ENCODE results near the gene GNS. TPM values are rescaled to one million over a fixed set of nuclear protein-coding genes. Genes with fewer than 3 reads are reported as not detected.
A peak's percentile ranks its signal among the peaks of the same experiment; 100 is the strongest.

Gene GNS
- total RNA-seq, 1 donor from 2014 or later, result 188 TPM

DNA sequence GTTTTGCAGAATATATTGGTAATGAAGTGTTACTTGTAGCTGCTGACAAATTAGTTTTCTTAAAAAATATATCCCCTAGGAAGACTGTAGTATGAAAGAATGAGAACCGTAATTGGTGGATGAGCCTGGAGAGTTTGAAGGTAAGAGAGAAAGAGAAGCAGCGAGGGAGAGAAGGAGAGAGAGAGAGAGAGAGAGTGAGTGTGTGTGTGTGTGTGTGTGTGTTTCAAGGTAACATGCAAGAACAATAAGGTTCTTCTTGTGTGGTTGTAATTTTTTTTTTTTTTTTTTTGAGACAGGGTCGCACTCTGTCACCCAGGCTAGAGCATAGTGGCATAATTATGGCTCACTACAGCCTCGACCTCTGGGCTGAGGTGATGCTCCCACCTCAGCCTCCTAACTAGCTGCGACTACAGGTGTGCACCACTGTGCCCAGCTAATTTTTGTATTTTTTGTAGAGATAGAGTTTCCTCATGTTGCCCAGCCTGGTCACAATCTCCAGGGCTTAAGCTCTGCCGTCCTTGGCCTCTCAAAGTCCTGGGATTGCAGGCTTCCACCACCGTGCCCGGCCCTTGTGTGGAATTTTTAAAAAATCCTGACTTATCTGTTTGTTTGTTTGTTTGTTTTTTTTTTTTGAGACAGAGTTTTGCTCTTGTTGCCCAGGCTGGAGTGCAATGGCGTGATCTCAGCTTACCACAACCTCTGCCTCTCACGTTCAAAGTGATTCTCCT is 75.2 kb downstream of the GNS start:
- intact Hi-C loops (cut with DNase I), result no loop called here
- H3K27ac ChIP-seq, result peak overlapping the region; percentile 2
- H3K9me3 ChIP-seq, result no peaks in the 10 kb centered on the region
- ATAC-seq, result no peak
- TF ChIP-seq, protein P1, sequence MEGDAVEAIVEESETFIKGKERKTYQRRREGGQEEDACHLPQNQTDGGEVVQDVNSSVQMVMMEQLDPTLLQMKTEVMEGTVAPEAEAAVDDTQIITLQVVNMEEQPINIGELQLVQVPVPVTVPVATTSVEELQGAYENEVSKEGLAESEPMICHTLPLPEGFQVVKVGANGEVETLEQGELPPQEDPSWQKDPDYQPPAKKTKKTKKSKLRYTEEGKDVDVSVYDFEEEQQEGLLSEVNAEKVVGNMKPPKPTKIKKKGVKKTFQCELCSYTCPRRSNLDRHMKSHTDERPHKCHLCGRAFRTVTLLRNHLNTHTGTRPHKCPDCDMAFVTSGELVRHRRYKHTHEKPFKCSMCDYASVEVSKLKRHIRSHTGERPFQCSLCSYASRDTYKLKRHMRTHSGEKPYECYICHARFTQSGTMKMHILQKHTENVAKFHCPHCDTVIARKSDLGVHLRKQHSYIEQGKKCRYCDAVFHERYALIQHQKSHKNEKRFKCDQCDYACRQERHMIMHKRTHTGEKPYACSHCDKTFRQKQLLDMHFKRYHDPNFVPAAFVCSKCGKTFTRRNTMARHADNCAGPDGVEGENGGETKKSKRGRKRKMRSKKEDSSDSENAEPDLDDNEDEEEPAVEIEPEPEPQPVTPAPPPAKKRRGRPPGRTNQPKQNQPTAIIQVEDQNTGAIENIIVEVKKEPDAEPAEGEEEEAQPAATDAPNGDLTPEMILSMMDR (IDR thresholded peaks at IDR 0.05), result no peak
- no peaks in the 10 kb centered on the region for H3K27me3 ChIP-seq
- no peak for DNase-seq
- H3K4me1 ChIP-seq, result peaks cover 49% of the 10 kb centered on the region
- H3K36me3 ChIP-seq, result peaks cover 25% of the 10 kb centered on the region
- no peak overlapping the region for H3K4me3 ChIP-seq

DNA sequence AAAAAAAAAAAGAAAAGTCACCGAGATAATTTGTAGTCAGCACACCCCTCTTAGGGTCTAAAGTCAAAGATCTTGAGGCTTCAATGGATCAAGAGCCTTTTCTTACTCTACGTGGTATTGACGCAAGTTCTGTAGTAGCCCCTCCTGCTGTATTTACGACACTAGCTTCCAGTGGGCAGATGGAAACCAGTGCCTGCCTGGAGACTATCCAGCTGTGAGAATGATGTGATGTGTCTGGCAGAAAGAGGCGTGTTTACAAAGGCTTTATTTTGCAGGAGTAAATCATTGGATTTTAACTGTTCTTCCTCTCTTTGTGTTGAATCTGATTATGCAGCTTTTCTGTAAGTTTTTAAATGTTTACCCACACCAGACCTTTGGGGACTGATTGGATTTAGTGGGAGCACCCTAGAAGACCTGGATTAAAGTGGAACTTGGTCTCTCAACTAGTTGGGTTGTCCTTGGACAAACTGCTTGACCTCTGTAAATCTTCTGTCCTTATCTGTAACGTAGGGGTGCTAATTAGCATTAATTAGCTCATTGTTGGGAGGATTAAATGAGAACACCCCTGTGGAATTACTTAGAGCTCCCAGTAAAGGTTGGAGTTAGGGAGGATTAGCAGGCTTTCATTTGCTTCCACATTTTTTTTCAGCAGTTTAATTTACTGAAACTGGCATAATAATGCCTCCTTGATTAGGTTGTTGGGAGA is 76.5 kb downstream of the GNS start:
- H3K4me1 ChIP-seq, result peaks cover 54% of the 10 kb centered on the region
- H3K36me3 ChIP-seq, result peaks cover 18% of the 10 kb centered on the region
- intact Hi-C loops (cut with DNase I), result no loop called here
- ATAC-seq, result peak; percentile 29
- H3K27me3 ChIP-seq, result no peaks in the 10 kb centered on the region
- H3K27ac ChIP-seq, result peak overlapping the region; percentile 2
- no peak for DNase-seq
- TF ChIP-seq, protein P1 (IDR thresholded peaks at IDR 0.05), result no peak
- H3K9me3 ChIP-seq, result no peaks in the 10 kb centered on the region
- H3K4me3 ChIP-seq, result no peak overlapping the region

DNA sequence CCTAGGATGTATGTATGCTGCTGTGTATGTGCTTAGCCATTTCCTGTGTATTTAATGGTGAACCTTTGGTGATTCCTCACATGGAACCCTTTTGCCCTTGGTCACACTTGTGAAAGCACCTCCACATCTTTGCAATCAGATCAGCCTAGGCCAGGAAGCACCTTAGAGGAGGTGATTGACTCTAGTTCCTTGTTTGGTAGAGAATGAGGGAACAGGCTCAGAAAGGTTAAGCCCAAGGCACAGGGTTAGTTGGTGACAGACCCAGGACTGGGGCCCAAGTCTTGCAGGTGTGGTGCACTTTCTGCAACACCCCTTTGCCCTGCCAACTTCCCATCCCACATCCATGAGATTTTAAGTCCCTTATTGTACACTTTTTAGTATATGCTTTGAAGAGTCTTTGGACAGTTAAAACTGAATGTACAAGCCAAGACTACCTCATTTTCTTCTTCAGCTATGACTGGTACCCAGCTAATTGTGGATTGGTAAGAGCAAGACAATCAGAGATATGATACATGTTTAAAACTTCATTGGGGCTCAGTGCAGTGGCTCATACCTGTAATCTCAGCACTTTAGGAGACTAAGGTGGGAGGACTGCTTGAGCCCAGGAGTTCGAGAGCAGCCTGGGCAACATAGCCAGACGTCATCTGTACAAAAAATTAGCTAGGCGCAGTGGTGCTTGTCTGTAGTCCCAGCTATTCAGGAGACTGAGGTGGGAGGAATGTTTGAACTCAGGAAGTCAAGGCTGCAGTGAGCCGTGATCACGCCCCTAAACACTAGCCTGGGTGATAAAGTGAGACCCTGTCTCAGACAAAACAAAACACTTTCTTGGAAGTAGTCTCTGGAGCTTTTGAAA is 77.8 kb downstream of the GNS start:
- no peak overlapping the region for H3K4me3 ChIP-seq
- H3K9me3 ChIP-seq, result no peaks in the 10 kb centered on the region
- peaks cover 64% of the 10 kb centered on the region for H3K4me1 ChIP-seq
- intact Hi-C loops (cut with DNase I), result no loop called here
- H3K36me3 ChIP-seq, result peaks cover 14% of the 10 kb centered on the region
- ATAC-seq, result no peak
- TF ChIP-seq, protein P1 (IDR thresholded peaks at IDR 0.05), result no peak
- H3K27ac ChIP-seq, result no peak overlapping the region
- no peak for DNase-seq
- no peaks in the 10 kb centered on the region for H3K27me3 ChIP-seq

DNA sequence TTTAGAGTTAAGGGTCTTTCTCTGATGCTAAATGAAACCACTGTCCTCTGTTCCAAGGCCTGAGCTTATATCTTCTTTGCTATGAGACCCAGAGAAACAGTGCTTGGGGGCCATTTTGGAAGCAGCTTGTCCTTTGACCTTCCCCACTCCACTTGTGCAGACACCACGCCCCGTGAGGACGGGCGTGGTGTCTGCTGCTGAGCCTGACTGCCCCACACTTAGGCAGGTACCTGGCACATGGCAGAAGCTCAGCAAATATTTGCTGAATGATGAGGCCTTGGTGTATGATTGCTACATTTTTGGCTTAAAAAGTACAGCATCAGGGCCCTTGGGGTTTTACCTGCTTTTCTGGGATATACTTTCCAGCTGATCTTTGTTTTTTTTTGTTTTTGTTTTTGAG is 79.0 kb downstream of the GNS start:
- Histone ChIP-seq H3K27ac (peak overlapping the region; percentile 56), H3K27me3 (no peaks in the 10 kb centered on the region), H3K4me1 (peaks cover 76% of the 10 kb centered on the region), H3K9me3 (no peaks in the 10 kb centered on the region), H3K36me3 (peaks cover 4% of the 10 kb centered on the region), H3K4me3 (no peak overlapping the region)
- TF ChIP-seq, protein P1 (IDR thresholded peaks at IDR 0.05), result no peak
- DNase-seq (no peak), ATAC-seq (peak; percentile 57)
- intact Hi-C loops (cut with DNase I), result no loop called here

DNA sequence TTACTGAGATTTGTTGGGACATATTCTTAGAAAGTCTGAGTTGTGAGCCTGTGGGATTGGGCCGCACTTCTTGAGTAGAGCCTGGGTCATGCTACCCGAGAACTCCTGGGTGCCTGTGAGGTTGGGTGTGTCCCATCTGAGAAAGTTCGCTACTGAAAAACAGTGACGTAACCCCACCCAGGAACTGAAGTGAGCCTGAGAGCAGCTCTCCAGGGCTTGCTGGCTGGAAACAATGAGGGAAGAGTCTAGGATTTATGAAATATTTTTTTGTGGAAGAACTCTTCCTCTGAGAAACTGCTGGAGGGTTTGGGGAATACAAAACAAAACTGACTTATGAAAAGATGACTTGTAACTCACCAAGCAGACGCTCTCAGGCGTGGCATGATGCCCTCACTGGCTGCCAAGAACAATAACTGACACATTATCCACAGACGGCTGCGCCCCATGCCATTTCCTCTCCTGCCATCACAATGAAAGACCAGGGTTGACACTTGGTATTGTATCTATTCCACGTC is 79.7 kb downstream of the GNS start:
- H3K27me3 ChIP-seq, result no peaks in the 10 kb centered on the region
- peak overlapping the region; percentile 56 for H3K27ac ChIP-seq
- TF ChIP-seq, protein P1 (IDR thresholded peaks at IDR 0.05), result no peak
- ATAC-seq (peak; percentile 91), DNase-seq (peak; percentile 71)
- peaks cover 4% of the 10 kb centered on the region for H3K36me3 ChIP-seq
- H3K4me1 ChIP-seq, result peaks cover 82% of the 10 kb centered on the region
- intact Hi-C loops (cut with DNase I), result no loop called here
- H3K4me3 ChIP-seq, result no peak overlapping the region
- H3K9me3 ChIP-seq, result no peaks in the 10 kb centered on the region

Measured in upper lobe of right lung (tissue), 1 donor.